SKM-1 treated with dmso at 0.1 percent for 144 hours (cell line): ENCODE data around the gene CD244.
A peak's percentile ranks its signal among the peaks of the same experiment; 100 is the strongest.
"Not testable (repeated sequence)": the region's sequence is repeated elsewhere in the genome, so short reads cannot be mapped to it uniquely, and the experiment has no call there.

Source experiments
- DNase-seq: peaks from one replicate; lab custom pipeline; 2025; ENCODE audit not compliant: unreplicated experiment; lab: John Stamatoyannopoulos, UW

The CD244 gene

DNA sequence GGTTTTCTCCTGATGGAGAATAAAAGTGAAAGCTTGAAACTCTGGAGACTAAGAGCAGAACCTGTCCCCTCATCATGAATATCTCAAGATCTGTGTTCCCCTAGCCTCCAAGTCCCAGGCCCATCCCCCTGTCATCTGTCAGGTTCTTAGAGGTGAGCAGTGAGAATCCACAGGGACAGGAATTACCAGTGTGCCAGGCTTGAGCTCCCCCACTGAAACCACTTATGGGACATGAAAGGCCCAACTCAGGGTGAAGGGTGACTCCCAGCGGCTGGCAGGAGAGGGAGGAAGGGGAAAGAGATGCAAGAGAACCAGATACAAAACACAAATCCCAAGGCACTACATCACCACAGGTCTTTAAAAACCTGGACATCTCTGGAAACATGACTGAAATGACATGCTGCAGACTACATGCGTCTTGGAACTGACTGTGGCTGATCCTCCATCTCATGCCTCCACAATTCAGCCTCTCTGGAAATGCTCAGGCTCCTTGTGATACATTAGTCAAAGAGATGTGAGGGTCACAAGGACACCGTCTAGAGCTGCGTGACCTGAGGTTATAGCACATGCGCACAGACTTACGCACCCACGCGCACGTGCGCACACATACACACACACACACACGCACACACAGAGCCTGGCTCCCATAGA, 73.5 kb downstream of the CD244 start:
- no peak for DNase-seq

DNA sequence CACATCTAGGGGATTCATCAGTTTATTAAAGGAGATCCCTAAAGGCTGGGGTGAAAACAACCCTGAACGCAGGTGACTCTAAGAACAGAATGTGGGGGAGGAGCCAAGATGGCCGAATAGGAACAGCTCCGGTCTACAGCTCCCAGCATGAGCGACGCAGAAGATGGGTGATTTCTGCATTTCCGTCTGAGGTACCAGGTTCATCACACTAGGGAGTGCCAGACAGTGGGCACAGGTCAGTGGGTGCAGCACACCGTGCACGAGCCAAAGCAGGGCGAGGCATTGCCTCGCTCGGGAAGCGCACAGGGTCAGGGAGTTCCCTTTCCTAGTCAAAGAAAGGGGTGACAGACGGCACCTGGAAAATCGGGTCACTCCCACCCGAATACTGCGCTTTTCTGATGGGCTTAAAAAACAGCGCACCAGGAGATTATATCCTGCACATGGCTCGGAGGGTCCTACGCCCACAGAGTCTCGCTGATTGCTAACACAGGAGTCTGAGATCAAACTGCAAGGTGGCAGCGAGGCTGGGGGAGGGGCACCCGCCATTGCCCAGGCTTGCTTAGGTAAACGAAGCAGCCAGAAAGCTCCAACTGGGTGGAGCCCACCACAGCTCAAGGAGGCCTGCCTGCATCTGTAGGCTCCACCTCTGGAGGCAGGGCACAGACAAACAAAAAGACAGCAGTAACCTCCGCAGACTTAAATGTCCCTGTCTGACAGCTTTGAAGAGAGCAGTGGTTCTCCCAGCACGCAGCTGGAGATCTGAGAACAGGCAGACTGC, 79.5 kb downstream of the CD244 start:
- DNase-seq, result not testable (repeated sequence)

DNA sequence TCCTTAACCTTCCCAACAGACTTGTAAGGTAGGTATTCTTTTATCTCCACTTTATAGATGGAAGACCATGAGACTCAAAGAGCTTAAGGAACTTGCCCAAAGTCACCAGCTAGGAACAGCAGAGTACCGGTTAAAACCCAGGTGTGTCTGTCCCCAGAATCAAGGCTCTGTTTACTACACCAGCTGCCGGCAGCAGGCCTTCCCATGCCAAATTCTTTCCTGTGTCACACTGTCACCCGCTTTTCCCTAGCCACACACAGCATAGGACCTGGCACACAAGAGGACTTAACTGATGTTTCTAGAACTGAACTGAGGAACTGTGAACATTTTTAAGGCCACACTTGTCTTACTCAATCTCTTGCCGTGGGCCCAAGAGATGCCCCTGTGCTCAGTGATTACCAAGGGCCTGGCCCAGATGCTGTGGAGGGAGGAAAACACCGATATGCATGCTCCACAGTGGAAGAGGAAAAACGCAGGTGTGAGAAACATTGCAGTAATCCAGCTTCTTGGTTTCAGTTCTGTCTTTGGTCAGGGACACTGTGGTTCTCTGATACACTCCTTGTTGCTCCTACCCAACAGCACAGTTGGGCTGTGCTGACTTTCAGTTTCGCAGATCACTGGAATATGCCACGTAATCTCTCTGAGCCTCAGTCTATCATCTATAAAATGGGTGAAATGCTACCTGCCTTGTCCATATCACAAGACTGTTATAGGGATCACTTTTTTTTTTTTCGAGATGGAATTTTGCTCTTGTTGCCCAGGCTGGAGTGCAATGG, 80.6 kb downstream of the CD244 start:
- DNase-seq, result peak; percentile 31

DNA sequence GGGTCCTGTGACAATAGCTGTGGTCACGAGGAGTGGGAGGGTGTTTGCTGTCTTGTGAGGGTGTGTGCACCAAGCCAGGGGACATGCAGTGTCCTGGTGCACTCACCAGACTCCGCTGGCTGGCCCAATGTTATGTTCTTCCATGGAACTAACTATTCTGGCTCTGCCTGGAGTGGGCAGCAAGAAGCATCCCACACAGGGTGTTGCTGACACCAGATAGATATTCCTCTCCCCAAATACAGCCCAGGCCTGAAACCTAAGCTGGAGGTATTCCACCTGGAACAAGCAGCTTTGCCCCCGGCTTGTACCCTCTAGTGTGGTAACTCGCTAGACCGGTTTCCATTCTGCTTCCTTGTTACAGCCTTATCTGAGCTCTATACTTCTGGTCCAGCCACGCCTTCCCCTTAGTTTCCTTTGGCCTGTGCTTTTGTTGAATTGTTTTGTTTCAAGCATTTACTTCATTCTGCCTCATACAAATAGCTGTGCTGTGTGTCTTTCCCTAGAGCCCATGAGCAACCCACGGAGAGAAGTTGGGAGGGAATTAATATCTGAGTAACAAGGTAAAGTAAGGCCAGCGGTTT, 81.4 kb downstream of the CD244 start:
- DNase-seq, result no peak

DNA sequence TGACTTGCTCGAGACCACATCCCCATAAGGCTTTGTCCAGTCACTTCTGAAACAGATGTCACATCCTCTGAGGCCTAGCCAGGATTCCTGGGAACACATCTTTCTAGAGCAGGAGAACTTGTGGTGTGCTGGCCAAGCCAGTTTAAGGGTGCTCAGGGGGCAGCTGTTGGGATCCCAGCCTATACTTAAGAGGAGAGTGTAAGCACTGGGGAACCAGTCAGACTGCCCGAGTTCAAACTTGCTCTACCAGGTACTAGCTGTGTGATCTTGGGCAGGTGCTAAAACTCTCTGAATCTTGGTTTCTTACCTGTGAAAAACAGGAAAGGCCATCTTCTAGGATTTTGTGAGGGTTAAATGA, 82.3 kb downstream of the CD244 start:
- DNase-seq, result no peak
